DND-41 (cell line): ENCODE results near the gene TEX51.

Experiments
- ATAC-seq: fragments of 200-7000 bp; cut with Tn5 transposase; 3 replicates; pipeline ENCODE4 v1.9.1; 2021; ENCODE audit warnings: low read depth; ENCODE audit not compliant: insufficient read depth
- DNase-seq: peaks from one replicate; pipeline ENCODE4 v3.0.0-alpha.2; 2020
- H2AFZ ChIP-seq: 2 replicates; pipeline ENCODE4 v1.6.0; 2012; ENCODE audit warnings: low read depth, low read length
- H3K27ac ChIP-seq: 2 replicates; pipeline ENCODE4 v1.5.1; 2012; ENCODE audit warnings: low read length, inconsistent platforms
- H3K27me3 ChIP-seq: fragments of 200-600 bp; sonication (generic); 2 replicates; pipeline ENCODE4 v1.6.0; 2012; ENCODE audit warnings: low read length, mild to moderate bottlenecking, inconsistent platforms; ENCODE audit not compliant: insufficient read depth, poor library complexity
- H3K36me3 ChIP-seq: 2 replicates; pipeline ENCODE4 v1.5.1; 2012; ENCODE audit warnings: low read length, inconsistent platforms; ENCODE audit not compliant: insufficient read depth
- H3K4me1 ChIP-seq: 2 replicates; pipeline ENCODE4 v1.5.1; 2012; ENCODE audit warnings: mild to moderate bottlenecking, low read length; ENCODE audit not compliant: insufficient read depth
- H3K4me2 ChIP-seq: 2 replicates; pipeline ENCODE4 v1.6.0; 2012; ENCODE audit warnings: mild to moderate bottlenecking, moderate library complexity, low read length, inconsistent platforms; ENCODE audit not compliant: insufficient read depth
- H3K4me3 ChIP-seq, 2 experiments: fragments of 200-600 bp in 1 of 2; shearing (Covaris generic) in 1 of 2; 2 replicates each; pipeline ENCODE4 v1.5.1; 2012 to 2016; ENCODE audit warnings: inconsistent platforms in 2 of 2, low read length in 2 of 2, mild to moderate bottlenecking in 2 of 2, low read depth in 1 of 2, moderate library complexity in 1 of 2
- H3K79me2 ChIP-seq: 2 replicates; pipeline ENCODE4 v1.6.0; 2012; ENCODE audit warnings: low read length, inconsistent platforms; ENCODE audit not compliant: insufficient read depth
- H3K9ac ChIP-seq: 2 replicates; pipeline ENCODE4 v1.6.0; 2012; ENCODE audit warnings: low read depth, mild to moderate bottlenecking, inconsistent platforms, low read length, moderate library complexity
- H3K9me3 ChIP-seq: 2 replicates; pipeline ENCODE4 v1.5.1; 2012; ENCODE audit warnings: low read length, moderate library complexity, mild to moderate bottlenecking, inconsistent platforms; ENCODE audit not compliant: insufficient read depth, severe bottlenecking
- H4K20me1 ChIP-seq: 2 replicates; pipeline ENCODE4 v1.6.0; 2012; ENCODE audit warnings: low read length; ENCODE audit not compliant: insufficient read depth
- EZH2 ChIP-seq: IDR thresholded peaks from 3 replicates; pipeline ENCODE4 v1.6.1; 2012; ENCODE audit warnings: borderline replicate concordance, low read depth, mild to moderate bottlenecking, moderate library complexity, low read length, inconsistent platforms; ENCODE audit not compliant: severe bottlenecking
- TF ChIP-seq, protein P1 (sequence below): IDR thresholded peaks from 2 replicates; pipeline ENCODE4 v1.5.1; 2012; ENCODE audit warnings: borderline replicate concordance, low read length, moderate library complexity, mild to moderate bottlenecking; ENCODE audit not compliant: poor library complexity, severe bottlenecking; ENCODE audit errors: extremely low read depth

The TEX51 gene

DNA sequence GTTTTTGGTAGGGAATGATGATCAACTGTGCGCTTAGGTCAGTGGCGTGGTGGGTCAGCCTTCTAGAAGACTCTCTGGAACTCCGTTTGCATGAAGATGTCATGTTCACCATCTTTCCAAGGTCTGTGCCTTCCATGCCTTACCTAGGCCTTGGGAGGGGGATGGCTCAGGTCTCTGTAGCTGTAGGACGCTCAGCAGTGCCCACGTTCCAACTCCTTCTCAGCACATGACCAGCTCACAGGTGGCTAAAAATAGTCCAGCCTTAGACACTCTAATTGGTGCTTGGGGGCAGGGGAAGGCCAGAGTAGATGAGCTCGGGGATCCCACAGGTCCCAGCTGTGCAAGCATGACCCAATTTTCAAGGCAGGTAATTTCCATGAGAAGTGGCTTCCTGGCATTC is 42.3 kb upstream of the TEX51 start:
- Histone ChIP-seq H3K27me3 (peaks cover 2% of the 10 kb centered on the region), H3K4me1 (no peaks in the 10 kb centered on the region), H3K9me3 (no peaks in the 10 kb centered on the region), H3K79me2 (no peaks in the 10 kb centered on the region), H2AFZ (no peak overlapping the region), H3K4me3 (no peak overlapping the region), H4K20me1 (no peaks in the 10 kb centered on the region), H3K36me3 (no peaks in the 10 kb centered on the region), H3K9ac (no peak overlapping the region), H3K27ac (no peak overlapping the region), H3K4me2 (no peak overlapping the region)
- TF ChIP-seq, protein P1, sequence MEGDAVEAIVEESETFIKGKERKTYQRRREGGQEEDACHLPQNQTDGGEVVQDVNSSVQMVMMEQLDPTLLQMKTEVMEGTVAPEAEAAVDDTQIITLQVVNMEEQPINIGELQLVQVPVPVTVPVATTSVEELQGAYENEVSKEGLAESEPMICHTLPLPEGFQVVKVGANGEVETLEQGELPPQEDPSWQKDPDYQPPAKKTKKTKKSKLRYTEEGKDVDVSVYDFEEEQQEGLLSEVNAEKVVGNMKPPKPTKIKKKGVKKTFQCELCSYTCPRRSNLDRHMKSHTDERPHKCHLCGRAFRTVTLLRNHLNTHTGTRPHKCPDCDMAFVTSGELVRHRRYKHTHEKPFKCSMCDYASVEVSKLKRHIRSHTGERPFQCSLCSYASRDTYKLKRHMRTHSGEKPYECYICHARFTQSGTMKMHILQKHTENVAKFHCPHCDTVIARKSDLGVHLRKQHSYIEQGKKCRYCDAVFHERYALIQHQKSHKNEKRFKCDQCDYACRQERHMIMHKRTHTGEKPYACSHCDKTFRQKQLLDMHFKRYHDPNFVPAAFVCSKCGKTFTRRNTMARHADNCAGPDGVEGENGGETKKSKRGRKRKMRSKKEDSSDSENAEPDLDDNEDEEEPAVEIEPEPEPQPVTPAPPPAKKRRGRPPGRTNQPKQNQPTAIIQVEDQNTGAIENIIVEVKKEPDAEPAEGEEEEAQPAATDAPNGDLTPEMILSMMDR = no peak
- TF ChIP-seq EZH2 = no peak
- DNase-seq = no peak
- no peak for ATAC-seq

DNA sequence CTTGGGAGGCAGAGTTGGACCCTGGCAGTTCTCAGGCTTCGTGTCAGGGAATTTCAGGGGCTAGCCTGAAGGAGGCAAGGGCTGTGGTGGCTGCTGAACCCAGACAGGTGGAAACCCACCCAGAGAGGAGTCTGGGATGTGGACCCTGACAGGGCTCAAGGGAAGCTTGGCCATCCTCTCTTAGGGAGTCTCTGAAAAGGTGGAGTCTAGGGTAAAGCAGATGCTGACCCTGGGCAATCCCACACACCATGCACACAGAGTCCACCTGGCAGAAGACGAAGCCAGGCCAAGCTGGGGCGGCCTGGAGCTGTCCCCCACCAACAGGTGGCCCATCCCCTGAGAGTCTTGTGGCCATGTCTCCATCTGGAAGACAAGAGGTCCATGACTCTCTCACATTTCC is 41.2 kb upstream of the TEX51 start:
- no peaks in the 10 kb centered on the region for H3K9me3 ChIP-seq
- H3K4me2 ChIP-seq = no peak overlapping the region
- DNase-seq (no peak), ATAC-seq (no peak)
- no peaks in the 10 kb centered on the region for H3K79me2 ChIP-seq
- H3K4me1 ChIP-seq = no peaks in the 10 kb centered on the region
- no peak overlapping the region for H3K27ac ChIP-seq
- no peak overlapping the region for H2AFZ ChIP-seq
- H4K20me1 ChIP-seq = no peaks in the 10 kb centered on the region
- H3K36me3 ChIP-seq = no peaks in the 10 kb centered on the region
- no peak for TF ChIP-seq EZH2
- TF ChIP-seq, protein P1 = no peak
- no peak overlapping the region for H3K4me3 ChIP-seq
- H3K9ac ChIP-seq = no peak overlapping the region
- peaks cover 2% of the 10 kb centered on the region for H3K27me3 ChIP-seq

DNA sequence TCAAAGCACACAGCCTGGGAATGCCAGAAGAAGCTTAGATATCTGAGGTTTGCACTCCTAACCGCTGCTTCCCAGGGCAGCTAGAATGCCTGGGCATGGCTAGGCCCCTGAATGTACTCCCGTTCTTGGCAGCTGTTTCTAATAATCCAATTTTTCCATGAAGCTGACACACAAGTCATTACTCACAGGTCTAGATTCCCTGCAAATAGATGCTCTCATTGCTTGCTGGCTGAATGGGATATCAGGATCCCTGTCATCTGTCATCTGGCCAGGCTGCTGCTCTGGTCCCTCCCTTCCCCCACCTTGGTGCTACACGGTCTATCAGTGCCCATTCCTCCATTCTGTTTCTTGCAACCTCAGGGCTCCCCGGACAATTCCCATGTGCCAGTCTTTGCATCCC is 40.7 kb upstream of the TEX51 start:
- Histone ChIP-seq H3K36me3 (no peaks in the 10 kb centered on the region), H3K9ac (no peak overlapping the region), H3K4me3 (no peak overlapping the region), H3K79me2 (no peaks in the 10 kb centered on the region), H3K4me2 (no peak overlapping the region), H3K27me3 (peaks cover 2% of the 10 kb centered on the region), H2AFZ (no peak overlapping the region), H3K4me1 (no peaks in the 10 kb centered on the region), H3K9me3 (no peaks in the 10 kb centered on the region), H3K27ac (no peak overlapping the region), H4K20me1 (no peaks in the 10 kb centered on the region)
- no peak for TF ChIP-seq EZH2
- TF ChIP-seq, protein P1 = no peak
- ATAC-seq (no peak), DNase-seq (no peak)

DNA sequence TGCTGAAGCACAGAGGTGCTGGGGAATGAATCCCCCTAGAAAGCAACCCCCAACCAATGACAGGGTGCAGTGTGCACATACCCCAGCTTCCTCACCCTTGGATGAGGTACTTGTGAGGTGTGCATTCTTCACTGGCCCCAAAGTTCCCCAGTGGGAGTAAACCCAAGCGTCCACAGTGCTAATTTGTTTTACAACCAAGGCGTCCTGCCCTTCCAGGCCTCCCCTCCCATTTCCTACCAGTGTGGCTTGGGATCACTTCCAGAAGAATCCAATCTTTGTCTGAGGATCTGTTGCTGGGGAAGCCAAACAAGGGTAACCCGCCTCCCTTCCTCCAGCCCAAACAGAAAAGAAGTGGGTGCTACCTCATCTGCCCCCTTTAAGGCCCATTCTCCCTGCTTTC is 40.3 kb upstream of the TEX51 start:
- ATAC-seq (no peak), DNase-seq (no peak)
- Histone ChIP-seq H3K4me3 (no peak overlapping the region), H3K27ac (no peak overlapping the region), H3K4me2 (no peak overlapping the region), H4K20me1 (no peaks in the 10 kb centered on the region), H3K4me1 (no peaks in the 10 kb centered on the region), H3K9ac (no peak overlapping the region), H3K9me3 (no peaks in the 10 kb centered on the region), H2AFZ (no peak overlapping the region), H3K36me3 (no peaks in the 10 kb centered on the region), H3K79me2 (no peaks in the 10 kb centered on the region), H3K27me3 (peaks cover 2% of the 10 kb centered on the region)
- TF ChIP-seq EZH2 = no peak
